Aortic smooth muscle cell (primary cell): Measurements from ENCODE around the gene VAMP5. TPM values are rescaled to one million over a fixed set of nuclear protein-coding genes. Genes with fewer than 3 reads are reported as not detected.

Experiments used
- total RNA-seq: library from RNA; depleted of rRNA; stranded (reverse); fragments of >200 nt; gene quantifications from 2 replicates; pipeline ENCODE4 v1.2.3, GENCODE V29; 2014

VAMP5 gene
- 42.4 and 71.1 TPM in 2 replicates for total RNA-seq

GRCh38 chr2:85584354-85584856 lies at the start of gene VAMP5:
VAMP5 (plus strand) TSS chr2:85584431; CDS start chr2:85584491, 60 bp downstream.

DNA sequence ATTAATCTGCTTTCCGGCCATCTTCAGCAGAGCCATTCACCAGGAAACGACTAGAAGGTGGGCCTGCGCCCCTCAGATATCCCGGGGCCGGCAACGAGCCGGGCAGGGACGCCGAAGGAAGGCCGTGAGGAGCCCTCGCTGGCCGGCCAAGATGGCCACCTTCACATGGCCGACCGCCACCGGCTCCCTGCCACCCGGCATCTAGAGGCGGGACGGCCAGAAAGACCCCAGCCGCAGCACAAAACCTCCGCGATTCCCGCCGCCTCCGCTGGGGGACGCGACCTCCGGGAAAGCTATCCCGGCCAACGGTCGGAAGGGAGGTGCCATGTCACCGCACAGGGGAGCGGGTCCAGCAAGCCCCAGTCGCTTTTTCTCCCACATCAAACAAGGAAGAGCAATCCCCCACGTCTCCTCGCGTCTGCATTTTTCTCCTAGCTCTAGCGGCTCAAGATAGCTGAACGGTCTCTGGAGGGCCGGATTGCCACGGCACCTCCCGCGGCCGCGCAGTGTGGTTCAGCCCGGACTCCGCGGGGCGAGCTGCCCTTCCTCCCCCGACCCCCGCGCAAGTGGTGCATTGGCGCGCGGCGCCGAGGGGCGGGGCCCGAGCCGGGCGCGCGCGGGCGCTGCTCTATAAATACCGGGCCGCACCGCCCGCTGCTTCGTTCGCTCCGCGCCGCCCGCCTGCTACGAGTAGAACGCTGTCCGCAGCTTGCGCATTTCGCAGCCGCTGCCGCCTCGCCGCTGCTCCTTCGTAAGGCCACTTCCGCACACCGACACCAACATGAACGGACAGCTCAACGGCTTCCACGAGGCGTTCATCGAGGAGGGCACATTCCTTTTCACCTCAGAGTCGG lies 45.5 kb upstream of the VAMP5 start, which contains the start of gene MAT2A:
MAT2A (plus strand) TSS at position 662 of the 854 bp plus-strand sequence; CDS start at position 782, 120 bp downstream.

DNA sequence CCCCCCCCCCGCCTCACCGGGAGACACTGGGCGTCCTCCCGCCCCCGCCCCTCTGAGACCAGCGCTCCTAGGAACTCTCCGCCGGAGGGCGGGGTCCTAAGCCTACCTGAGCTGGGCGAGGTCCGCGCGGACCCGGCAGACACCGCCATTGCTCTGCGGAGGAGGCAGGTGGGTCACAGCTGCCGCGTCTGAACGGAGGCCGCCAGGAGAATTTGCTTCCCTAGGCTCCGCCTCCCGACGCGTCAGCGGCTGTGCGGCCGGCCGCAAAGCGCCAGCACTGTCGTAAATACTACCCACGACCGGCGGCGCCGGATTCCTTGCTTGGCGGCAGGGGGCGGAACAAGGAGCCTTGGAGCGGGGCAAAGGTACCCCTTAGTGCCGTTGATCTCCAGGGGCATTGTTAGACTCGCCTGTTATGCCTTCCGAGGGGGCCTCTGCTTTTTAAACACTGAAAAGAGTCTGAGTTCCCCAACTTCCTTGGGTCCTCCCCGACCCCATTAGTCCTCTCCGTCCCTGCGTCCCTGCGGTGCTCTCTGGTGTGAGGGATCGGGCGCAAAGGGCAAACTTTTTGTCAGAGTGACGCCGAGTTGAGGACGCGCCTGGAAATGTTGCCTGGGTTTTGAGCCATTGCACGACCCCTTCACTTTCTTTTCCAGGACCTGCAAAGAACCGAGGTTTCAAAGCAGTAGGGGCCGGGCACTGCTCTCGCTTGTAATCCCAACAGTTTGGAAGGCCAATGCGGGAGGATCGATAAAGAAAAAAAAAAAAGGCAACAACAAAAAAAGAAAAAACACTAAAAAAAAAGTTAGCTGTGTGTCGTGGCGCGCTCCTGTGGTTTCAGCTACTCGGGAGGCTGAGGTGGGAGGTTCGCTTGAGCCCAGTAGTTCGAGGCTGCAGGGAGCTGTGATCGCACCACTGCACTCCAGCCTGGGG lies 22.7 kb upstream of the VAMP5 start, which contains the start of gene GGCX:
GGCX (minus strand) TSS at position 214 of the 933 bp plus-strand sequence; CDS start at position 149, 65 bp downstream.

GRCh38 chr2:85577386-85578242 lies 6.6 kb upstream of the VAMP5 start, which contains the start of gene VAMP8:
VAMP8 (plus strand) TSS chr2:85577586; CDS start chr2:85577647, 61 bp downstream.

DNA sequence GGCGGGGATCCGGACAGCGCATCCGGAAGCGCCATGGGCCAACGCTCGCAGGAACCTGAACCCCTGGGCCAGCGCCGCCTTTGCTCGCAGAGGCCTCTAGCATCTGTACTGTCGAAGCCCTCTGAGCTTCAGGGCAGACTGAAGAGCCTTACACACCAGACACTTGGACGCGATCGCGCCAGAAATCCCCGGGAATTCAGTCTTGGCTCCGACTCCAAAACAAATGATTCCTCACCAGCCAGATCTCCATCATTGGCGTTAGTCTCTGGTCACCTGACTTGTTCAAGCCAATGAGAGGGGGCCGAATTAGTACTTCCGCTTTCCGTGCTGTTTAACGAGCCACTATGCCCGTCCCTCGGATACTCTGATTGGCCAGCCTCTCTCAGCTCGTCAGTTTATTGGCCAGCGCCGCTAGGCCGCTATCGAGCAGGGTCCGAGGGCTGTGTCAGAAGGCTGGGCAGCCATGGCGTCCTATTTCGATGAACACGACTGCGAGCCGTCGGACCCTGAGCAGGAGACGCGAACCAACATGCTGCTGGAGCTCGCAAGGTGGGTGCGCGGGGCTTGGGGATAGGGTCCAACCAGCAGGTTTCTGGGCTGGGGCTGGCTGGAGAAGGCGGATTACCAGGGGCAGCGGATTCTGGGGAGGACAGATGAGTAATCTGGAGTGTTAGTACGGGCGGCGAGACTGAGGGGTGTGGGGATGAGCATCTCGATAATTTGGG lies 11.2 kb downstream of the VAMP5 start, which contains the start of gene RNF181:
RNF181 (plus strand) TSS at position 445 of the 725 bp plus-strand sequence; CDS start at position 464, 19 bp downstream.

DNA sequence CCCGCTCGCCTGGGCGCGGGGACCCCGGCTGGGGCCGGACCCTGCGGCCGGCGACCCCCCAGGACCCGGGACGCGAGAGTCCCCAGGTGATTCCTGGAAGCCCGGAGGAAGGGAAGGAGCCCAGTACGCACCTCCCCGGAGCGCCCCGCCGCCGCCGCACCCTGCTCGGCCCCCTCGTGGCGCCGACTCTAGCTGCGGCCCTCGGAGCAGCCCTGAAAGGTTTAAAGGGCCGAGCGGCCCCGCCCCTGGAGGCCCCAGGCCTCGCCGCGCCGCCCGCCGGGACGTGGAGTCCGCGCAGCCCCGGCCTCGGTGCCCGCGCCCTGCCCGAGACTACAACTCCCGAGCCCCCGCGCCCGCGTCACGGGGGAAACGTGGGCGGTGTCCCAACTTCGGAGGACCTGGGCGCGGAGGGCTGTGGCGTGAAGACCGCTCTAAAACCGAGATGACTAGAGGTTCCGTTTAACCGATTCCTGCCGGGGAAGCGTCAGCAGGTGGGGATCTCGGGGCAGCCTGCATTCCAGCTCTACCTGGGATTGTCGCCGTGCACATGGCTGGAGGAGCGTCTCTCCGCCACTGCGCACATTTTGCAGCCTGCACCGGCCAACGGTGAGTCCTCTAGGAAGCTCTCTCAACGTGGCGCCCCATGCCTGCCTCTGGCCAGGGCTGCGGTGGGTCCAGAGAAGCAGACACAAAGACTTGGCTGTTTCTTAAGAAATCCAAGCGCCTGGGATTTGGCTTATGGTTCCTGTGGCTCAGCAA lies 18.4 kb downstream of the VAMP5 start, which contains the start of gene TMEM150A:
TMEM150A (minus strand) TSS at position 223 of the 759 bp plus-strand sequence. CDS start 750 bp downstream, outside the sequence.

DNA sequence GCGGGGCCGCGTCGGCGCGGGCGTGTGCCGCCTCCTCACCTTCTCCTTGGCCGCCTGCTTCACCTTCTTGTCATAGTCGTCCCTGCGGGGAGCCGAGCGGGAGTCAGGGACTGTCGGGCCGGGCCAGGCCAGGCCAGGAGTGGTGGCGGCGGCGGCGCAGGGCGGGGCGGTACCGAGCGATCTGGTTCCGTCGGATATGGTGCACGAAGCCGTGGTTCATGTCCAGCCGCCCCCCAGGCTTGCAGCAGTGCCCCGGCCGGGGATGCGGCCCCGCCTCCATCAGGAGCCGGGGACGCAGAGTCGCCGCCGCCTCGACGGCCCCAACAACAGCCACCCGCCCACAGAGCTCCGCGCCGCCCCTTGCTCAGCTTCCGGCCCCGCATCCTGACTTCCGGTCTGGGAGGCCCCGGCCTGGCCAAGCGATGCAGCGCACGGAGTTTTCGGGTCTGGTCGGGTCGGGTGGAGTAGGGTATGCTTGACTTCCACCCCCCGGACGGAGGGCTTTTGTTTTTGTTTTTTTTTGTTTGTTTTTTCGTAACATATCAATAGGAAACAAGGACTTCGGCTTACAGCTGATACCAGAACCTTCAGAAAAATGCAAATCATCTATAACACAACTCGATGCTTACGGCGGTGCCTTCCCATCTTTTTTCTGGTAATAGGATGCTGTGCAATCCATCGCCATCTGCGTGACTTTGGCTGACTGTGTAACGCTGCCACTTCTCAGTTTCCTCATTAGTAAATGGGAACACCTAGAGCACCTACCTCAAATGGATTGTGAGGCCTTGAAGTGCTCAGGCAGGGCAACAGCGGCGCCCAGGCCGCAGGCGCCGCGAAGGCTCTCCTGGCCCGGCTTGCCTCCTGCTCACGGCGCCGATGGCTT lies 27.7 kb downstream of the VAMP5 start, which contains the start of gene C2orf68:
C2orf68 (minus strand) TSS at position 362 of the 883 bp plus-strand sequence; CDS start at position 280, 82 bp downstream.

Other genes starting within 250 kb of the VAMP5 start
- 52.8 TPM in 2 replicates for gene RETSAT, start 229.9 kb upstream of the VAMP5 start, total RNA-seq
- 14.7 and 14.8 TPM in 2 replicates for gene ELMOD3, start 229.7 kb upstream of the VAMP5 start, total RNA-seq
- gene CAPG, start 174.1 kb upstream of the VAMP5 start, total RNA-seq = 23.6 and 29.1 TPM in 2 replicates
- 0.12 and 0.40 TPM in 2 replicates for gene SH2D6, start 165.7 kb upstream of the VAMP5 start, total RNA-seq
- 94.7 and 122 TPM in 2 replicates for gene MAT2A, start 45.3 kb upstream of the VAMP5 start, total RNA-seq
- 34.7 and 37.3 TPM in 2 replicates for gene GGCX, start 22.9 kb upstream of the VAMP5 start, total RNA-seq
- gene VAMP8, start 6.8 kb upstream of the VAMP5 start, total RNA-seq = 0.87 and 1.7 TPM in 2 replicates
- 201 and 239 TPM in 2 replicates for gene RNF181, start 11.3 kb downstream of the VAMP5 start, total RNA-seq
- 5.9 and 8.1 TPM in 2 replicates for gene TMEM150A, start 18.3 kb downstream of the VAMP5 start, total RNA-seq
- 14.3 and 19.0 TPM in 2 replicates for gene C2orf68, start 27.6 kb downstream of the VAMP5 start, total RNA-seq
- gene USP39, start 31.8 kb downstream of the VAMP5 start, total RNA-seq = 34.1 and 44.1 TPM in 2 replicates
- not detected in 2 replicates for gene SFTPB, start 83.8 kb downstream of the VAMP5 start, total RNA-seq
- gene GNLY, start 109.9 kb downstream of the VAMP5 start, total RNA-seq = not detected in 2 replicates
- 66.5 and 80.3 TPM in 2 replicates for gene ATOH8, start 169.6 kb downstream of the VAMP5 start, total RNA-seq